ENCODE results near the gene UBE3B. TPM values are rescaled to one million over a fixed set of nuclear protein-coding genes. Genes with fewer than 3 reads are reported as not detected.
A peak's percentile ranks its signal among the peaks of the same experiment; 100 is the strongest.

The UBE3B gene
- total and polyA plus RNA-seq, 9 donors, result 12.1 to 53.4 (median 33.2) TPM

DNA sequence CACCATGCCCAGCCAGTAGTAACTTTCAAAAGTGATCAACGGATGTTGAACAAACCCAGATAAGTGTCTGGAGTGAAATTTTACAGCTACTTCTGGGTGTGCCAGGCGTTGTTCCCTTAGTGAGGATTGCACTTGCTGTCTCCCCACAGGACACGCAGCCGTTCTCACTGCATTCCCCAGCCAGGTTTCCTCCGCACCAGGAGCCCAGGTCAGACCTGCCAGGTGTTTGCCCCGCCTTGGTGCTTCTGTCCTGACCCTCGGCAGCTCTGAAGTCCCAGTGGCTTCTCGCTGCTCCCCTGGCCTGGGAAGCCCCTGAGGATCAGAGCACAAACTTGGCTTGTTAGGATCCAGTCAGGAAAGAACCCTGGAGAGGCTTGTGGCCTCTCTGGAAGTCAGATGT is 59.7 kb downstream of the UBE3B start:
- 91 to 93% (median 93%) methylated on average over 8 of the region's 8 CpGs for WGBS, 3 donors
- peaks cover 5% of the 10 kb centered on the region for H3K4me1 ChIP-seq (ENCODE audit: insufficient read depth)
- H3K36me3 ChIP-seq, result no peaks in the 10 kb centered on the region
- no peak for DNase-seq
- H3K27me3 ChIP-seq, result no peaks in the 10 kb centered on the region
- no peak for TF ChIP-seq EP300 (IDR thresholded peaks at IDR 0.05)
- TF ChIP-seq, protein P1, sequence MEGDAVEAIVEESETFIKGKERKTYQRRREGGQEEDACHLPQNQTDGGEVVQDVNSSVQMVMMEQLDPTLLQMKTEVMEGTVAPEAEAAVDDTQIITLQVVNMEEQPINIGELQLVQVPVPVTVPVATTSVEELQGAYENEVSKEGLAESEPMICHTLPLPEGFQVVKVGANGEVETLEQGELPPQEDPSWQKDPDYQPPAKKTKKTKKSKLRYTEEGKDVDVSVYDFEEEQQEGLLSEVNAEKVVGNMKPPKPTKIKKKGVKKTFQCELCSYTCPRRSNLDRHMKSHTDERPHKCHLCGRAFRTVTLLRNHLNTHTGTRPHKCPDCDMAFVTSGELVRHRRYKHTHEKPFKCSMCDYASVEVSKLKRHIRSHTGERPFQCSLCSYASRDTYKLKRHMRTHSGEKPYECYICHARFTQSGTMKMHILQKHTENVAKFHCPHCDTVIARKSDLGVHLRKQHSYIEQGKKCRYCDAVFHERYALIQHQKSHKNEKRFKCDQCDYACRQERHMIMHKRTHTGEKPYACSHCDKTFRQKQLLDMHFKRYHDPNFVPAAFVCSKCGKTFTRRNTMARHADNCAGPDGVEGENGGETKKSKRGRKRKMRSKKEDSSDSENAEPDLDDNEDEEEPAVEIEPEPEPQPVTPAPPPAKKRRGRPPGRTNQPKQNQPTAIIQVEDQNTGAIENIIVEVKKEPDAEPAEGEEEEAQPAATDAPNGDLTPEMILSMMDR (IDR thresholded peaks at IDR 0.05), result no peak
- no peak for TF ChIP-seq POLR2A (IDR thresholded peaks at IDR 0.05)
- no peak overlapping the region for H3K4me3 ChIP-seq
- no peak overlapping the region for H3K27ac ChIP-seq
- H3K9me3 ChIP-seq, result no peaks in the 10 kb centered on the region
- intact Hi-C loops (cut with DNase I), result no loop called here

- intact Hi-C loops (cut with DNase I), result no loop called here
- H3K9me3 ChIP-seq, result no peaks in the 10 kb centered on the region
- WGBS, 3 donors, result 37 to 53% (median 42%) methylated on average over 16 of the region's 16 CpGs
- H3K4me3 ChIP-seq, result no peak overlapping the region
- H3K36me3 ChIP-seq, result no peaks in the 10 kb centered on the region
- DNase-seq, result no peak
- H3K27me3 ChIP-seq, result no peaks in the 10 kb centered on the region
- no peak overlapping the region for H3K27ac ChIP-seq
- peaks cover 5% of the 10 kb centered on the region for H3K4me1 ChIP-seq (ENCODE audit: insufficient read depth)
- no peak for TF ChIP-seq EP300 (IDR thresholded peaks at IDR 0.05)
- TF ChIP-seq POLR2A (IDR thresholded peaks at IDR 0.05), result no peak
- TF ChIP-seq, protein P1 (IDR thresholded peaks at IDR 0.05), result no peak
Observed at GRCh38 chr12:109538191-109538863, 60.9 kb downstream of the UBE3B start.

- TF ChIP-seq POLR2A (IDR thresholded peaks at IDR 0.05), result no peak
- TF ChIP-seq, protein P1 (IDR thresholded peaks at IDR 0.05), result no peak
- TF ChIP-seq EP300 (IDR thresholded peaks at IDR 0.05), result no peak
- peak in 1 of 5 donors; percentile 35 for DNase-seq
- Histone ChIP-seq H3K27ac (no peak overlapping the region), H3K27me3 (no peaks in the 10 kb centered on the region), H3K9me3 (no peaks in the 10 kb centered on the region), H3K4me3 (no peak overlapping the region), H3K36me3 (no peaks in the 10 kb centered on the region), H3K4me1 (ENCODE audit: insufficient read depth) (peaks cover 5% of the 10 kb centered on the region)
- WGBS, 3 donors, result 52 to 64% (median 56%) methylated on average over 9 of the region's 9 CpGs
- intact Hi-C loops (cut with DNase I), result no loop called here
Observed at GRCh38 chr12:109539508-109539907, 62.1 kb downstream of the UBE3B start.

GRCh38 chr12:109540526-109541412 is 63.3 kb downstream of the UBE3B start:
- Histone ChIP-seq H3K9me3 (no peaks in the 10 kb centered on the region), H3K36me3 (no peaks in the 10 kb centered on the region), H3K4me3 (no peak overlapping the region), H3K27ac (no peak overlapping the region), H3K27me3 (no peaks in the 10 kb centered on the region), H3K4me1 (ENCODE audit: insufficient read depth) (peaks cover 5% of the 10 kb centered on the region)
- 47 to 67% (median 55%) methylated on average over 16 of the region's 16 CpGs for WGBS, 3 donors
- TF ChIP-seq, protein P1 (IDR thresholded peaks at IDR 0.05), result no peak
- no peak for TF ChIP-seq POLR2A (IDR thresholded peaks at IDR 0.05)
- peak in 1 of 5 donors; percentile 52 for DNase-seq
- intact Hi-C loops (cut with DNase I), result no loop called here
